HEK293 (cell line): ENCODE results near the gene AMER3.

Source experiments
- CTCF ChIA-PET: fragments of 350-600 bp; formaldehyde crosslinking; extraction: SDS; loops from one replicate; lab custom pipeline; 2021; ENCODE audit warnings: antibody characterized with exemption; lab: Yijun Ruan, JAX
- POLR2A ChIA-PET: fragments of 300-600 bp; formaldehyde crosslinking; extraction: SDS; loops from one replicate; lab custom pipeline; 2020; ENCODE audit warnings: antibody characterized with exemption, inconsistent platforms; lab: Yijun Ruan, JAX
- H3K27ac ChIP-seq: fragments of 200-500 bp; sonication (Bioruptor generic); 2 replicates; pipeline ENCODE4 v1.5.1; 2014; ENCODE audit warnings: low read depth, low read length, control low read depth, inconsistent platforms; ENCODE audit errors: extremely low read depth
- H3K36me3 ChIP-seq, 2 experiments: fragments of 200-500 bp in 1 of 2; sonication (Bioruptor generic) in 1 of 2; 1 replicate in 1 of 2; 2 replicates in 1 of 2; pipeline ENCODE4 v1.5.1; 2014 to 2017; ENCODE audit warnings: inconsistent platforms in 2 of 2, low read length in 2 of 2; ENCODE audit not compliant: control insufficient read depth in 2 of 2, insufficient read depth in 1 of 2
- H3K4me1 ChIP-seq: fragments of 200-500 bp; sonication (Bioruptor generic); 2 replicates; pipeline ENCODE4 v1.5.1; 2014; ENCODE audit warnings: mild to moderate bottlenecking, low read length, inconsistent platforms; ENCODE audit not compliant: control insufficient read depth, insufficient read depth
- H3K4me3 ChIP-seq: 2 replicates; pipeline ENCODE4 v1.5.1; 2011; ENCODE audit warnings: low read depth, mild to moderate bottlenecking, control low read depth, low read length, moderate library complexity
- H3K9me3 ChIP-seq: fragments of 200-500 bp; sonication (Bioruptor generic); 2 replicates; pipeline ENCODE4 v1.5.1; 2014; ENCODE audit warnings: low read depth, low read length, inconsistent platforms; ENCODE audit not compliant: control insufficient read depth, insufficient read depth
- SALL2 ChIP-seq: fragments of 450-650 bp; formaldehyde crosslinking; IDR thresholded peaks from 2 replicates; pipeline ENCODE4 v1.5.0; 2017; ENCODE audit warnings: missing biosample characterization, mild to moderate bottlenecking, missing genetic modification characterization, borderline replicate concordance
- SP2 ChIP-seq: fragments of 450-650 bp; formaldehyde crosslinking; IDR thresholded peaks from 2 replicates; pipeline ENCODE4 v1.5.1; 2016; ENCODE audit warnings: missing biosample characterization, missing genetic modification characterization
- ZBTB1 ChIP-seq: fragments of 450-650 bp; formaldehyde crosslinking; IDR thresholded peaks from 2 replicates; pipeline ENCODE4 v1.5.1; 2016; ENCODE audit warnings: missing biosample characterization, missing genetic modification characterization
- ZEB2 ChIP-seq: fragments of 450-650 bp; formaldehyde crosslinking; IDR thresholded peaks from 2 replicates; pipeline ENCODE4 v1.5.1; 2016; ENCODE audit warnings: missing biosample characterization, missing genetic modification characterization
- ZFP41 ChIP-seq: fragments of 450-650 bp; formaldehyde crosslinking; IDR thresholded peaks from 2 replicates; pipeline ENCODE4 v1.5.1; 2016; ENCODE audit warnings: missing biosample characterization, missing genetic modification characterization, borderline replicate concordance
- ZIC2 ChIP-seq: fragments of 450-650 bp; formaldehyde crosslinking; IDR thresholded peaks from 2 replicates; pipeline ENCODE4 v1.5.1; 2016; ENCODE audit warnings: missing biosample characterization, missing genetic modification characterization
- ZNF121 ChIP-seq: fragments of 450-650 bp; formaldehyde crosslinking; IDR thresholded peaks from 2 replicates; pipeline ENCODE4 v1.5.1; 2016; ENCODE audit warnings: missing biosample characterization, missing genetic modification characterization
- ZNF221 ChIP-seq: fragments of 450-650 bp; formaldehyde crosslinking; IDR thresholded peaks from 2 replicates; pipeline ENCODE4 v1.5.1; 2017; ENCODE audit warnings: missing biosample characterization, missing genetic modification characterization, borderline replicate concordance
- ZNF23 ChIP-seq: fragments of 450-650 bp; formaldehyde crosslinking; IDR thresholded peaks from 2 replicates; pipeline ENCODE4 v1.5.1; 2016; ENCODE audit warnings: missing biosample characterization, missing genetic modification characterization, borderline replicate concordance
- ZNF24 ChIP-seq: fragments of 450-650 bp; formaldehyde crosslinking; IDR thresholded peaks from 2 replicates; pipeline ENCODE4 v1.5.1; 2016; ENCODE audit warnings: missing biosample characterization, missing genetic modification characterization
- ZNF610 ChIP-seq: fragments of 450-650 bp; formaldehyde crosslinking; IDR thresholded peaks from 2 replicates; pipeline ENCODE4 v1.5.1; 2016; ENCODE audit warnings: missing biosample characterization, missing genetic modification characterization, borderline replicate concordance
- ZNF660 ChIP-seq: fragments of 450-650 bp; IDR thresholded peaks from 2 replicates; pipeline ENCODE4 v1.5.1; 2018; ENCODE audit warnings: missing biosample characterization, mild to moderate bottlenecking, missing genetic modification characterization
- TF ChIP-seq, protein P1 (sequence below): fragments of 450-650 bp; formaldehyde crosslinking; IDR thresholded peaks from 2 replicates; pipeline ENCODE4 v1.5.1; 2016; ENCODE audit warnings: missing biosample characterization, missing genetic modification characterization, borderline replicate concordance
- TF ChIP-seq, protein P2 (sequence below): fragments of 450-650 bp; formaldehyde crosslinking; IDR thresholded peaks from 2 replicates; pipeline ENCODE4 v1.5.1; 2016; ENCODE audit warnings: missing biosample characterization, missing genetic modification characterization
- TF ChIP-seq, protein P3 (sequence below): fragments of 450-650 bp; formaldehyde crosslinking; IDR thresholded peaks from 2 replicates; pipeline ENCODE4 v1.5.1; 2016; ENCODE audit warnings: missing biosample characterization, missing genetic modification characterization
- TF ChIP-seq, protein P4 (sequence below): fragments of 450-650 bp; formaldehyde crosslinking; IDR thresholded peaks from 2 replicates; pipeline ENCODE4 v1.5.1; 2016; ENCODE audit warnings: missing biosample characterization, missing genetic modification characterization

Gene AMER3

DNA sequence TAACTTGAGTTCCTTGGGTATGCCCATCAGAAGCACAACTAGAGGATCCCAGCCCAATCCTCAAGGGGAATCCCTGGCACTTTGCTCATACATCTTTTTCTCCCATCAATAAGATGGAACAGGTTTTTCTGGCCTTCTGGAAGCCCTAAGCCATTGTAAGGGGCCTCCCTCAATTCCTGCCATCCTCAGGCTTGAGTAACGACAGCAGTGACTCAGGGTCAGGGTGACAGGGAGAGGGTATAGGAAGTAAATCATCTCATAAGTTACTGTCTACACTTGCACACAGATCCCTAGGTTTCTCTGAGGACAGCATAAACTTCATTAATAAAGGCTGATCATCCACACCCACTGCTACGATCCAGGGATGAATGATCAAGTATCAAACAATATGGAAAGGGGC lies 35.0 kb downstream of the AMER3 start:
- H3K9me3 ChIP-seq = no peaks in the 10 kb centered on the region
- TF ChIP-seq, protein P1, sequence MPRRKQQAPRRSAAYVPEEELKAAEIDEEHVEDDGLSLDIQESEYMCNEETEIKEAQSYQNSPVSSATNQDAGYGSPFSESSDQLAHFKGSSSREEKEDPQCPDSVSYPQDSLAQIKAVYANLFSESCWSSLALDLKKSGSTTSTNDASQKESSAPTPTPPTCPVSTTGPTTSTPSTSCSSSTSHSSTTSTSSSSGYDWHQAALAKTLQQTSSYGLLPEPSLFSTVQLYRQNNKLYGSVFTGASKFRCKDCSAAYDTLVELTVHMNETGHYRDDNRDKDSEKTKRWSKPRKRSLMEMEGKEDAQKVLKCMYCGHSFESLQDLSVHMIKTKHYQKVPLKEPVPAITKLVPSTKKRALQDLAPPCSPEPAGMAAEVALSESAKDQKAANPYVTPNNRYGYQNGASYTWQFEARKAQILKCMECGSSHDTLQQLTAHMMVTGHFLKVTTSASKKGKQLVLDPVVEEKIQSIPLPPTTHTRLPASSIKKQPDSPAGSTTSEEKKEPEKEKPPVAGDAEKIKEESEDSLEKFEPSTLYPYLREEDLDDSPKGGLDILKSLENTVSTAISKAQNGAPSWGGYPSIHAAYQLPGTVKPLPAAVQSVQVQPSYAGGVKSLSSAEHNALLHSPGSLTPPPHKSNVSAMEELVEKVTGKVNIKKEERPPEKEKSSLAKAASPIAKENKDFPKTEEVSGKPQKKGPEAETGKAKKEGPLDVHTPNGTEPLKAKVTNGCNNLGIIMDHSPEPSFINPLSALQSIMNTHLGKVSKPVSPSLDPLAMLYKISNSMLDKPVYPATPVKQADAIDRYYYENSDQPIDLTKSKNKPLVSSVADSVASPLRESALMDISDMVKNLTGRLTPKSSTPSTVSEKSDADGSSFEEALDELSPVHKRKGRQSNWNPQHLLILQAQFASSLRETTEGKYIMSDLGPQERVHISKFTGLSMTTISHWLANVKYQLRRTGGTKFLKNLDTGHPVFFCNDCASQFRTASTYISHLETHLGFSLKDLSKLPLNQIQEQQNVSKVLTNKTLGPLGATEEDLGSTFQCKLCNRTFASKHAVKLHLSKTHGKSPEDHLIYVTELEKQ = no peak
- TF ChIP-seq ZFP41 (tag by site-specific recombination) (no peak), ZEB2 (tag by site-specific recombination) (no peak), ZNF24 (tag by site-specific recombination) (no peak), ZNF23 (tag by site-specific recombination) (no peak), ZNF121 (tag by site-specific recombination) (no peak), ZIC2 (tag by site-specific recombination) (no peak), ZNF610 (tag by site-specific recombination) (no peak), ZNF221 (tag by site-specific recombination) (no peak), ZBTB1 (tag by site-specific recombination) (no peak), SALL2 (tag by site-specific recombination) (no peak), SP2 (no peak), ZNF660 (tag by site-specific recombination) (no peak)
- TF ChIP-seq, protein P2, sequence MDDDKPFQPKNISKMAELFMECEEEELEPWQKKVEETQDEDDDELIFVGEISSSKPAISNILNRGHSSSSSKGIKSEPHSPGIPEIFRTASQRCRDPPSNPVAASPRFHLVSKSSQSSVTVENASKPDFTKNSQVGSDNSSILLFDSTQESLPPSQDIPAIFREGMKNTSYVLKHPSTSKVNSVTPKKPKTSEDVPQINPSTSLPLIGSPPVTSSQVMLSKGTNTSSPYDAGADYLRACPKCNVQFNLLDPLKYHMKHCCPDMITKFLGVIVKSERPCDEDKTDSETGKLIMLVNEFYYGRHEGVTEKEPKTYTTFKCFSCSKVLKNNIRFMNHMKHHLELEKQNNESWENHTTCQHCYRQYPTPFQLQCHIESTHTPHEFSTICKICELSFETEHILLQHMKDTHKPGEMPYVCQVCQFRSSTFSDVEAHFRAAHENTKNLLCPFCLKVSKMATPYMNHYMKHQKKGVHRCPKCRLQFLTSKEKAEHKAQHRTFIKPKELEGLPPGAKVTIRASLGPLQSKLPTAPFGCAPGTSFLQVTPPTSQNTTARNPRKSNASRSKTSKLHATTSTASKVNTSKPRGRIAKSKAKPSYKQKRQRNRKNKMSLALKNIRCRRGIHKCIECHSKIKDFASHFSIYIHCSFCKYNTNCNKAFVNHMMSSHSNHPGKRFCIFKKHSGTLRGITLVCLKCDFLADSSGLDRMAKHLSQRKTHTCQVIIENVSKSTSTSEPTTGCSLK (tag by site-specific recombination) = no peak
- TF ChIP-seq, protein P3, sequence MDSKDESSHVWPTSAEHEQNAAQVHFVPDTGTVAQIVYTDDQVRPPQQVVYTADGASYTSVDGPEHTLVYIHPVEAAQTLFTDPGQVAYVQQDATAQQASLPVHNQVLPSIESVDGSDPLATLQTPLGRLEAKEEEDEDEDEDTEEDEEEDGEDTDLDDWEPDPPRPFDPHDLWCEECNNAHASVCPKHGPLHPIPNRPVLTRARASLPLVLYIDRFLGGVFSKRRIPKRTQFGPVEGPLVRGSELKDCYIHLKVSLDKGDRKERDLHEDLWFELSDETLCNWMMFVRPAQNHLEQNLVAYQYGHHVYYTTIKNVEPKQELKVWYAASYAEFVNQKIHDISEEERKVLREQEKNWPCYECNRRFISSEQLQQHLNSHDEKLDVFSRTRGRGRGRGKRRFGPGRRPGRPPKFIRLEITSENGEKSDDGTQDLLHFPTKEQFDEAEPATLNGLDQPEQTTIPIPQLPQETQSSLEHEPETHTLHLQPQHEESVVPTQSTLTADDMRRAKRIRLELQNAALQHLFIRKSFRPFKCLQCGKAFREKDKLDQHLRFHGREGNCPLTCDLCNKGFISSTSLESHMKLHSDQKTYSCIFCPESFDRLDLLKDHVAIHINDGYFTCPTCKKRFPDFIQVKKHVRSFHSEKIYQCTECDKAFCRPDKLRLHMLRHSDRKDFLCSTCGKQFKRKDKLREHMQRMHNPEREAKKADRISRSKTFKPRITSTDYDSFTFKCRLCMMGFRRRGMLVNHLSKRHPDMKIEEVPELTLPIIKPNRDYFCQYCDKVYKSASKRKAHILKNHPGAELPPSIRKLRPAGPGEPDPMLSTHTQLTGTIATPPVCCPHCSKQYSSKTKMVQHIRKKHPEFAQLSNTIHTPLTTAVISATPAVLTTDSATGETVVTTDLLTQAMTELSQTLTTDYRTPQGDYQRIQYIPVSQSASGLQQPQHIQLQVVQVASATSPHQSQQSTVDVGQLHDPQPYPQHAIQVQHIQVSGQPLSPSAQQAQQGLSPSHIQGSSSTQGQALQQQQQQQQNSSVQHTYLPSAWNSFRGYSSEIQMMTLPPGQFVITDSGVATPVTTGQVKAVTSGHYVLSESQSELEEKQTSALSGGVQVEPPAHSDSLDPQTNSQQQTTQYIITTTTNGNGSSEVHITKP (tag by site-specific recombination) = no peak
- TF ChIP-seq, protein P4, sequence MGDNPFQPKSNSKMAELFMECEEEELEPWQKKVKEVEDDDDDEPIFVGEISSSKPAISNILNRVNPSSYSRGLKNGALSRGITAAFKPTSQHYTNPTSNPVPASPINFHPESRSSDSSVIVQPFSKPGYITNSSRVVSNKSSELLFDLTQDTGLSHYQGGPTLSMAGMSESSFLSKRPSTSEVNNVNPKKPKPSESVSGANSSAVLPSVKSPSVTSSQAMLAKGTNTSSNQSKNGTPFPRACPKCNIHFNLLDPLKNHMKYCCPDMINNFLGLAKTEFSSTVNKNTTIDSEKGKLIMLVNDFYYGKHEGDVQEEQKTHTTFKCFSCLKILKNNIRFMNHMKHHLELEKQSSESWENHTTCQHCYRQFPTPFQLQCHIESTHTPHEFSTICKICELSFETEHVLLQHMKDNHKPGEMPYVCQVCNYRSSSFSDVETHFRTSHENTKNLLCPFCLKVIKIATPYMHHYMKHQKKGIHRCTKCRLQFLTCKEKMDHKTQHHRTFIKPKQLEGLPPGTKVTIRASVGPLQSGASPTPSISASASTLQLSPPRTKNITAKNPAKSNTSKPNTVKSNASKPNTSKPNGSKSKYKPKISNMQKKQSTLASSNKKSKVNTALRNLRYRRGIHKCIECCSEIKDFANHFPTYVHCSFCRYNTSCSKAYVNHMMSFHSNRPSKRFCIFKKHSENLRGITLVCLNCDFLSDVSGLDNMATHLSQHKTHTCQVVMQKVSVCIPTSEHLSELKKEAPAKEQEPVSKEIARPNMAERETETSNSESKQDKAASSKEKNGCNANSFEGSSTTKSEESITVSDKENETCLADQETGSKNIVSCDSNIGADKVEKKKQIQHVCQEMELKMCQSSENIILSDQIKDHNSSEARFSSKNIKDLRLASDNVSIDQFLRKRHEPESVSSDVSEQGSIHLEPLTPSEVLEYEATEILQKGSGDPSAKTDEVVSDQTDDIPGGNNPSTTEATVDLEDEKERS (tag by site-specific recombination) = no peak
- POLR2A ChIA-PET = no interaction called here
- H3K36me3 ChIP-seq = no peaks in the 10 kb centered on the region
- no peak overlapping the region for H3K4me3 ChIP-seq
- CTCF ChIA-PET = no interaction called here
- no peak overlapping the region for H3K27ac ChIP-seq
- no peaks in the 10 kb centered on the region for H3K4me1 ChIP-seq
